GM12878 (cell line): ENCODE results near the gene METTL5. TPM values are rescaled to one million over a fixed set of nuclear protein-coding genes. Genes with fewer than 3 reads are reported as not detected.
A peak's percentile ranks its signal among the peaks of the same experiment; 100 is the strongest.

ENCODE experiments used
- ASH2L ChIP-seq: fragments of 300-600, 200-600 bp; sonication (generic); IDR thresholded peaks from 2 replicates; pipeline ENCODE4 v1.6.1; 2017; ENCODE audit warnings: low read depth, mild to moderate bottlenecking, borderline replicate concordance
- CBX5 ChIP-seq: sonication (generic); IDR thresholded peaks from 2 replicates; pipeline ENCODE4 v1.6.1; 2016; ENCODE audit warnings: low read depth, moderate library complexity, mild to moderate bottlenecking, inconsistent platforms
- CEBPB ChIP-seq, 2 experiments: fragments of 150-350 bp in 1 of 2; IDR thresholded peaks; 2 replicates each; pipeline ENCODE4 v1.6.1; 2012 to 2014; ENCODE audit warnings: low read depth in 2 of 2, low read length in 2 of 2, borderline replicate concordance in 1 of 2, inconsistent platforms in 1 of 2
- CHD4 ChIP-seq: fragments of 200-600 bp; sonication (generic); IDR thresholded peaks from 2 replicates; pipeline ENCODE4 v1.6.1; 2016; ENCODE audit warnings: mild to moderate bottlenecking
- FOS ChIP-seq: IDR thresholded peaks from 3 replicates; pipeline ENCODE4 v1.6.1; 2011; ENCODE audit warnings: borderline replicate concordance; ENCODE audit not compliant: insufficient read length; ENCODE audit errors: extremely low read depth
- FOXK2 ChIP-seq: fragments of 450-650 bp; IDR thresholded peaks from 2 replicates; pipeline ENCODE4 v1.6.1; 2017; ENCODE audit warnings: mild to moderate bottlenecking, moderate library complexity
- GABPA ChIP-seq: IDR thresholded peaks from 2 replicates; pipeline ENCODE4 v1.6.1; 2014; ENCODE audit warnings: antibody characterized with exemption, low read depth, mild to moderate bottlenecking, inconsistent platforms
- HCFC1 ChIP-seq: fragments of 150-350 bp; IDR thresholded peaks from 2 replicates; pipeline ENCODE4 v1.6.1; 2014; ENCODE audit warnings: low read length
- HDAC6 ChIP-seq: fragments of 200-600 bp; sonication (generic); IDR thresholded peaks from one replicate; pipeline ENCODE4 v1.8.0; 2017; ENCODE audit warnings: antibody characterized with exemption; ENCODE audit not compliant: unreplicated experiment
- HDGF ChIP-seq: fragments of 450-650 bp; IDR thresholded peaks from 2 replicates; pipeline ENCODE4 v1.6.1; 2016; ENCODE audit warnings: antibody characterized with exemption
- IKZF2 ChIP-seq, 2 experiments: fragments of 450-650 bp; IDR thresholded peaks; 2 replicates each; pipeline ENCODE4 v1.6.1; 2017; ENCODE audit warnings: mild to moderate bottlenecking in 2 of 2, moderate library complexity in 2 of 2
- IRF3 ChIP-seq: fragments of 450-650 bp; IDR thresholded peaks from 2 replicates; pipeline ENCODE4 v1.6.1; 2014; ENCODE audit warnings: mild to moderate bottlenecking
- NBN ChIP-seq: fragments of 450-650 bp; IDR thresholded peaks from 2 replicates; pipeline ENCODE4 v1.6.1; 2016
- NFYB ChIP-seq: IDR thresholded peaks from 2 replicates; pipeline ENCODE4 v1.6.1; 2011; ENCODE audit warnings: low read depth, mild to moderate bottlenecking, low read length, improper control_type of control experiment, moderate library complexity; ENCODE audit not compliant: insufficient read depth
- POLR2A ChIP-seq: IDR thresholded peaks from 2 replicates; pipeline ENCODE4 v1.6.1; 2011; ENCODE audit warnings: low read depth, mild to moderate bottlenecking, low read length
- SP1 ChIP-seq: IDR thresholded peaks from one replicate; pipeline ENCODE4 v1.6.1; 2011; ENCODE audit warnings: low read depth, low read length
- STAT3 ChIP-seq: IDR thresholded peaks from 2 replicates; pipeline ENCODE4 v1.6.1; 2011; ENCODE audit warnings: low read depth, low read length, improper control_type of control experiment
- SUZ12 ChIP-seq: fragments of 200-600 bp; sonication (generic); IDR thresholded peaks from one replicate; pipeline ENCODE4 v1.6.1; 2018; ENCODE audit warnings: antibody characterized with exemption, mild to moderate bottlenecking; ENCODE audit not compliant: unreplicated experiment
- TCF7 ChIP-seq: IDR thresholded peaks from 2 replicates; pipeline ENCODE4 v1.6.1; 2014; ENCODE audit warnings: antibody characterized with exemption, borderline replicate concordance
- WRNIP1 ChIP-seq: IDR thresholded peaks from 2 replicates; pipeline ENCODE4 v1.6.1; 2011; ENCODE audit warnings: low read depth, low read length, improper control_type of control experiment, borderline replicate concordance
- ZNF384 ChIP-seq: IDR thresholded peaks from 2 replicates; pipeline ENCODE4 v1.6.1; 2012; ENCODE audit warnings: low read depth, mild to moderate bottlenecking, low read length, improper control_type of control experiment, borderline replicate concordance
- polyA plus RNA-seq, 11 experiments: library from polyadenylated mRNA; depleted of rRNA in 4 of 11; unstranded in 6 of 11; stranded (reverse) in 5 of 11; fragments of >200 nt; fragmentation: Nextera tagmentation in 4 of 11; fragmentation: Illumina TruSeq in 1 of 11; extraction: Ambion mirVana in 4 of 11; extraction: Trizol in 1 of 11; gene quantifications; 1 replicate in 1 of 11; 2 replicates in 10 of 11; pipeline versions ENCODE4 v1.2.1 to v1.2.3, GENCODE V29; 2011 to 2016; ENCODE audit warnings: inconsistent platforms in 2 of 11, missing spikeins in 2 of 11, low read depth in 1 of 11
- total RNA-seq, 4 experiments: library from RNA; depleted of rRNA in 3 of 4; stranded (reverse); fragments of >200 nt in 3 of 4; fragmentation: Illumina TruSeq in 1 of 4; extraction: Trizol in 1 of 4; gene quantifications; 2 replicates each; pipeline versions ENCODE4 v1.2.1 to v1.2.3, GENCODE V29; 2013 to 2021
- TF ChIP-seq, protein P1 (sequence below): IDR thresholded peaks from 2 replicates; pipeline ENCODE4 v1.6.1; 2012; ENCODE audit warnings: improper control_type of control experiment, low read depth, low read length; ENCODE audit not compliant: insufficient replicate concordance

METTL5 gene
- total and polyA plus RNA-seq, 10 of the 15 experiments (the other 5 are each of a cell fraction or from before 2014, with no cell fraction given), result 55.0 to 204 (median 87.4) TPM

GRCh38 chr2:169824373-169825333 lies at the start of gene METTL5 (continued):
- TF ChIP-seq, protein P1, sequence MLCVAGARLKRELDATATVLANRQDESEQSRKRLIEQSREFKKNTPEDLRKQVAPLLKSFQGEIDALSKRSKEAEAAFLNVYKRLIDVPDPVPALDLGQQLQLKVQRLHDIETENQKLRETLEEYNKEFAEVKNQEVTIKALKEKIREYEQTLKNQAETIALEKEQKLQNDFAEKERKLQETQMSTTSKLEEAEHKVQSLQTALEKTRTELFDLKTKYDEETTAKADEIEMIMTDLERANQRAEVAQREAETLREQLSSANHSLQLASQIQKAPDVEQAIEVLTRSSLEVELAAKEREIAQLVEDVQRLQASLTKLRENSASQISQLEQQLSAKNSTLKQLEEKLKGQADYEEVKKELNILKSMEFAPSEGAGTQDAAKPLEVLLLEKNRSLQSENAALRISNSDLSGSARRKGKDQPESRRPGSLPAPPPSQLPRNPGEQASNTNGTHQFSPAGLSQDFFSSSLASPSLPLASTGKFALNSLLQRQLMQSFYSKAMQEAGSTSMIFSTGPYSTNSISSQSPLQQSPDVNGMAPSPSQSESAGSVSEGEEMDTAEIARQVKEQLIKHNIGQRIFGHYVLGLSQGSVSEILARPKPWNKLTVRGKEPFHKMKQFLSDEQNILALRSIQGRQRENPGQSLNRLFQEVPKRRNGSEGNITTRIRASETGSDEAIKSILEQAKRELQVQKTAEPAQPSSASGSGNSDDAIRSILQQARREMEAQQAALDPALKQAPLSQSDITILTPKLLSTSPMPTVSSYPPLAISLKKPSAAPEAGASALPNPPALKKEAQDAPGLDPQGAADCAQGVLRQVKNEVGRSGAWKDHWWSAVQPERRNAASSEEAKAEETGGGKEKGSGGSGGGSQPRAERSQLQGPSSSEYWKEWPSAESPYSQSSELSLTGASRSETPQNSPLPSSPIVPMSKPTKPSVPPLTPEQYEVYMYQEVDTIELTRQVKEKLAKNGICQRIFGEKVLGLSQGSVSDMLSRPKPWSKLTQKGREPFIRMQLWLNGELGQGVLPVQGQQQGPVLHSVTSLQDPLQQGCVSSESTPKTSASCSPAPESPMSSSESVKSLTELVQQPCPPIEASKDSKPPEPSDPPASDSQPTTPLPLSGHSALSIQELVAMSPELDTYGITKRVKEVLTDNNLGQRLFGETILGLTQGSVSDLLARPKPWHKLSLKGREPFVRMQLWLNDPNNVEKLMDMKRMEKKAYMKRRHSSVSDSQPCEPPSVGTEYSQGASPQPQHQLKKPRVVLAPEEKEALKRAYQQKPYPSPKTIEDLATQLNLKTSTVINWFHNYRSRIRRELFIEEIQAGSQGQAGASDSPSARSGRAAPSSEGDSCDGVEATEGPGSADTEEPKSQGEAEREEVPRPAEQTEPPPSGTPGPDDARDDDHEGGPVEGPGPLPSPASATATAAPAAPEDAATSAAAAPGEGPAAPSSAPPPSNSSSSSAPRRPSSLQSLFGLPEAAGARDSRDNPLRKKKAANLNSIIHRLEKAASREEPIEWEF, result no peak
- TF ChIP-seq SUZ12 (no peak), CEBPB (IDR thresholded peaks at IDR 0.05; ENCODE audit: borderline replicate concordance in 1 of 2, low read depth in 2 of 2, low read length in 2 of 2) (no peak), IRF3 (no peak), CHD4 (no peak), POLR2A (peak; percentile 95), STAT3 (no peak), HCFC1 (peak; percentile 29; the same call in 1 of the 2 replicates), FOXK2 (no peak), GABPA (no peak), FOS (no peak), IKZF2 (IDR thresholded peaks at IDR 0.05) (no peak), ASH2L (no peak), NFYB (no peak), HDGF (no peak), HDAC6 (no peak), ZNF384 (no peak), SP1 (no peak), WRNIP1 (no peak), NBN (no peak), CBX5 (no peak), TCF7 (no peak)
